ENCODE measurements around the gene MDC1.
"Not testable (repeated sequence)": the region's sequence is repeated elsewhere in the genome, so short reads cannot be mapped to it uniquely, and the experiment has no call there.

MDC1 gene

GRCh38 chr6:30744054-30744805, 27.1 kb upstream of the MDC1 start, which contains the start of gene IER3:
Gene IER3 (minus strand): TSS chr6:30744547. CDS start chr6:30744518, 29 bp downstream.
- DNase-seq, result peak; percentile 57

DNA sequence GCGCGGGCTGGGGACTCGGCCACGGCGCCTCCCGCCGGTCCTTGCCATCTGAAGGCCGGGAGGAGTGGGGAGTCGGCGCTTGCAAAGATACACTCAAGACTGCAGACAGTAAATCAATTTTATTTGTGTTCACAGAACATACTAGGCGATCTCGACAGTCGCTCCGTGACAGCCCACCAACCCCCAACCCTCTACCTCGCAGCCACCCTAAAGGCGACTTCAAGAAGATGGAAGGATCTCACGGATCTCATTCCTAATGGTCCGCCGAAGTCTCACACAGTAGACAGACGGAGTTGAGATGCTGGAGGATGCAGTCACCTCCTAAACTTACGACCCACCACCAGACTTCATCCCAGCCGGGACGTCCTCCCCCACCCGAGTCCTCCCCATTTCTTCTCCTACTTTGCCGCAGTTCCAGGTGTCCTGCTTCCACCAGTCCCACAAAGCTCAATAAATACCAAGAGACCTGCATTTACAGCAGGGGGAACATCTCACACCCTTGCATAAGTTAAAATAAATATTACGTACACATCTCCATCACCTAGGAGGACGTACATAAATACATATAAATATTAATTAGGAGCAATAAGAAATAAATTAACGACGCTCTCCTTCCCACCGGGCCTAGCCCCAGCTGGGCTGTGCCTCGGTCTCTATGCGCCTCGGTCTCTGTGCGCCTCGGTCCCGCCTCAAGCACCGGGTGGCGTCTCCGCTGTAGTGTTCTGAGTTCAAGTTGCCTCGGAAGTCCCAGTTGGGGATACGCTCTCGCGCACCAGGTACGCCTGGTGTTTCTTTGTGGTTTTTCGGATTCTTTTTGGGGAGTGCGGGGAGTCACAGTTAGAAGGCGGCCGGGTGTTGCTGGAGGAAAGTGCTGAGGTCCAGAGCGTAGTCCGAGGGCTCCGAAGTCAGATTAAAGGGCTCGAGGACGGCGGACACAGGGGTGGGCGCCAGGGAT, 26.3 kb upstream of the MDC1 start:
- DNase-seq, result no peak

DNA sequence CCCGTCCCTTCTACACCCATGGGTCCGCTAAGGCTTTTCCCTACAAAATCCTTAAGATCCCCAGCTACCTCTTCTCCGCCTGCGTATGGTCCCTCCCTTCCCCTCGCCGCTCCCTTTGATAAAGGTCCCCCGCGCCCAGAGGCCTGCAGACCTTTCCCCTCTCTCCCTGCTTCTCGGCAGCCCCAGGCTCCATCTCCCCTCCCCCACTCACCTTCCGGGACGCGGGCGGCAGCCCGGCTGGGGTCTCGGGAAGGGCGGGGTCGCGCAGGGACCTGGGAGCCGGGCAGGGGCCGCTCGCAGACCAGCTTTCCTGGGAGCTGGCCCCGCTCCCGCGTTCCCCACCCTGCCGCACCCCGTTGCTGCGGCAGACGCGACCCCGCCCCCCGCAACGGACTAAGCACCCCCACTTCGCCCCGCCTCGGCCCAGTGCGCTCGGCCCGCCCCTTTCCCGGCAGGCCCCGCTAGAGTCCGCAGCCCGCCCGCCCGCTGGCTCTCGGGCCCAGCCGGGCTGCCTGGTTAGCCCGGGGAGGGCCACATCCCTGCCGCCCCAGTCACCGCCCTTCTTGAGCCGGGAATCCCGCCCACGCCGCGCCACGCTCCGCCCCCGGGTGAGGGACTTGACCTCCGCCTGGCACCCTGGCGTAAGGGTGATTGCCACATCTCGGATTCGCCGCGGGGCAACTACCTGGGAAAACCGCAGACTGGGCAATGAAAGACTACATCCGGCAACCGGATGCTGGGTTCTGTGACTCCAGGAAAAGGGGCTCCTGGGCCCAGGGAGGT, 25.4 kb upstream of the MDC1 start, which contains the start of gene FLOT1:
Gene FLOT1 (minus strand): TSS at position 372 of the 783 bp plus-strand sequence. CDS start 498 bp downstream, outside the sequence.
- DNase-seq, result peak; percentile 62

- DNase-seq, result no peak
These were observed 24.8 kb upstream of the MDC1 start for GRCh38 chr6:30741789-30742315.

DNA sequence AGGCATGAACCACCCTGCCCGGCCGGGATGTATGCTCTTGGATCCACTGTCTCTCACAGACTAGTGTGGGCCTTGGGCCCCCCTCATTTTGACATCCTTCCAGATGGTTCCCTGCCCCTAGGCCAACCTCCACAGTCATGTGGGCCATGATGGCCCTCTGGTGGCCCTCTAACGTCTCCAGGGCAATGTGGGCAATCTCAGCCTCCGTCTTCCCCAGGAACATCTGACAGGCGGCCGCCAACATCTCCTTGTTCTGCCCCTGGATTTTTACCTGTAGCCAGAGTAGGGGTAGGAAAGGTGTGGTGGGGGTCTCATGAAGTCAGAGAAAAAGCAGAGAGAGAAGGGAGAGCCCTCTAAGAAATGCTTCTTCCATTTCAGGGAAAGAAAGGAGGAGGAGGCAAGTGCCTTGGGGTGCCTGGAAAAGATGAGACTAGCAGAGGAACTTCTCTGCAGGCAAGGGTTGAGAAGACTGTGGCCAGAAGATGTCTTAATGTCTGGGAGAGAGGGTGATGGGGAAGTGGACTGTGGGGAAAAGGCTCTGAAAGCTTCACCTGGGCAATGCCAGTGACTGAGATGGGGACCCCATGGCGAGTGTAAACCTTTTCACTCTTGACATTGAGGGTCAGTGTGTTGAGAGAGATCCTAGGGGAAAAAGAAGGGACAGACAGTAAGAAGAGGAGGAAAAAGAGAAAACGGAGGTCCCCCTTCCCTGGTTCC, 24.1 kb upstream of the MDC1 start:
- DNase-seq, result no peak

- DNase-seq, result no peak
These were observed 23.4 kb upstream of the MDC1 start for GRCh38 chr6:30740540-30740870.

DNA sequence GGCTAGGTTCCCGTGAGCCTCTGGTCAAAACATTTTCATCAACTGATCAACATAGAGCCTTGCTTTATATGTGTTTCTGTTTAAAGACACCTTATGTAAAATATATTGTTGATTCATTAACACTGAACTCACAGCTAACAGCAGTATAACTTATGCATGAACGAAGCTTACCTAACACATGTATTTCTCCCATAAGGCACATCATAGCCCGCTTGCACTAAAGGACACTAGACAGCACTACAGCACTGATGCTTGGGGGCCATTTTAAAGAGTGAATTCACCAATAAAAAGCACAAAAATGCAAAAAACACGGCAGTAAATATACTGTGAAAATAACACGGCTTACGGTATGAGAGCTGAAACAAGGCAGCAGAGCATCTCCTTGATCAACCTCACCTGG, 21.5 kb upstream of the MDC1 start:
- DNase-seq, result no peak

- DNase-seq, result no peak
These were observed 18.7 kb upstream of the MDC1 start for GRCh38 chr6:30735668-30736314.

DNA sequence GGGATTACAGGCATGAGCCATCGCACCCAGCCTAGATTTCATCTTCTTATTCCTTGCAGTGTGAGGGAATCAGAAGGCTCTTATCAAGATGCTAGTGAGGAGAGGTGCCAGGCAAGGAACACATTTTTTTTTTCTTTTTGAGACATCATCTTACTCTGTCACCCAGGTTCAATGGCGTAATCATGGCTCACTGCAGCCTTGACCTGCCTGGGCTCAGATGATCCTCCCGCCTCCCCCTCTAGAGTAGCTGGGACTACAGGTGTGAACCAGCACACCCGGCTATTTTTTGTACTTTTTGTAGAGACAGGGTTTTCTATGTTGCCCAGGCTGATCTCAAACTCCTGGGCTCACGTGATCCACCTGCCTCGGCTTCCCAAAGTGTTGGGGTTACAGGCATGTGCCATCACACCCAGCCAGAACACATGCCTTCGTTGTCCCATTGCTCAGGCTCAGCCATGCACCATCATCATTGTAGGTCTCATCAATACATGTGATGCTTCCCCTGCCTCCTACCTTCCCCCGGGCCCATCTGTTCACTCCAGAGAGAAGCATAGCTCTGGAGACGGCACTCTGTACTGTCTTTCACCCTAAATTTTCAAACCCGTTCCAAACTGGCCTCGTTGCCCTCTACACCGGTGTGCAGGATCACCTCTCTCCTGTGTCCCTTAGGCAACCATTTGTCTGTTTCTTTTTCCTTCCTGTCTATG, 15.3 kb upstream of the MDC1 start:
- no peak for DNase-seq

DNA sequence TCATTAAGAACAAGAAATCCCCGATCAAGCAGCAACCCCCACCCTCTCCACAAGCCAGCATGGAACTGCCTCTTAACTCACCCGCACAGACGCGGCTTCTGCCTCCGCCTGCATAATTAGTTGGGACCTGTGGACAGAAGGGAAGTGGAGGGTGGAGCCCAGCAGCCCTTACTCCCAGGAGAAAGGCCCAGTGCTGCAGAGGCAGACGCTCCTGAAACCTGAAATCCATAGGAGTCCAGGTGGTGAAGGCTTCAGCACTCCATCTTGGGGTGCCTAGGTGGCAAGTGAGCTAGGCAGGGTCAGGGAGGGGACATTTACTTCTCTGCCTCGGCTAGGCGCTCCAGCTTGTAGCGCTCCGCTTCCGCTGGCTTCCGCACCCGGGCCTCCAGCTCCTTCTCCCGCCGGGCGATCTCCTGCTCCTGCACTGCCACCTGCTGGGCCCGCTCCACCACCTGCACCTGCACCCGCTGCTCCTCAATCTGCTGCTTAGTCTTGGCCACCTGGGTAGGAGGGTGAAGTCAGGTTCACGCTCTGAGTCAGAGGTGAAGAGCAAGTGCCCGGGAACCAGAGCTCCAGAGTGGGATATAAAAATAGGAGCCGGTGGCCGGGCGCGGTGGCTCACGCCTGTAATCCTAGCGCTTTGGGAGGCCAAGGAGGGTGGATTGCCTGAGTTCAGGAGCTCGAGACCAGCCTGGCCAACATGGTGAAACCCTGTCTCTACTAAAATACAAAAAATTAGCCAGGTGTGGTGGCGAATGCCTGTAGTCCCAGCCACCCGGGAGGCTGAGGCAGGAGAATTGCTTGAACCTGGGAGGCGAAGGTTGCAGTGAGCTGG, 13.7 kb upstream of the MDC1 start:
- DNase-seq, result peak; percentile 75

GRCh38 chr6:30727920-30728553, 11.0 kb upstream of the MDC1 start:
- no peak for DNase-seq

GRCh38 chr6:30726506-30727413, 9.7 kb upstream of the MDC1 start:
- DNase-seq, result no peak

DNA sequence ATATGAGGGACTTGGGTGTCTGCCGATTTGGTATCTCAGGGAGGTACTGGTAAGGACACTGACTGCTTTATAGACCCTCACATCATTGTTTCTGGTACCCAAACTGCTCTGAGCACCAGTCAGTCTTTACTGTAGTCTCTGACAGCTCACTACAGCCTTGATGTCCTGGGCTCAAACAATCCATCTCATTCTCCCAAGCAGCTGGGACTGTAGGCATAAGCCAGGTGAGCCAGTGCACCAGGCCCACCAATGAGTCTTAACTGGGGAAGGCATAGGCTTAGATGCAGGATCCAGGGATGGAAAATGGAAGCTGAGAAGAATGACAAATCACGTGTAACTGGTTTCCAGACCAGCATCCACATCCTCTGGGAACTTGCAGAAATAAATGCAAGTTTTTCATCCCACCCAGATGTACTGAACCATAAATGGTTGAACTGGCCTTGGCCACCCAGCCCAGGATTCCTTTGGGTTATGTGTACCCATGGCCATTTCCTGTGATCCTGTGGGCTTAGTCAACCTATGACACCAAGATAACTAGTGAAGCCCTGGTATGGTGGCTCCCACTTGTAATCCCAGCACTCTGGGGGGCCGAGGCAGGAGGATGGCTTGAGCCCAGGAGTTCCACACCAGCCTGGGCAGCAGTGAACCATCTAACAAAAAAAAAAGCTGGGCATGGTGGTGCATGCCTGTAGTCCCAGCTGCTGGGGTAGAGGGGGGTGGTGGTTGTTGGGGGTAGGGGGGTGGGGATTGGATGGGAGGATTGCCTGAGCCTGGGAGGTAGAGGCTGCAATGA, 8.8 kb upstream of the MDC1 start:
- no peak for DNase-seq

GRCh38 chr6:30724906-30725667, 8.0 kb upstream of the MDC1 start:
- DNase-seq, result no peak

- not testable (repeated sequence) for DNase-seq
These were observed 7.0 kb upstream of the MDC1 start for GRCh38 chr6:30723843-30724741.

Measured in NCI-H2029 treated with DMSO at 0.1 percent for 48 hours (cell line).